SJSA1 (cell line): ENCODE data around the gene TMEM240. TPM values are rescaled to one million over a fixed set of nuclear protein-coding genes. Genes with fewer than 3 reads are reported as not detected.
"Not testable (repeated sequence)": the region's sequence is repeated elsewhere in the genome, so short reads cannot be mapped to it uniquely, and the experiment has no call there.

Source experiments
- DNase-seq, 2 experiments: peaks; one replicate each; pipeline ENCODE4 v3.0.0-alpha.2; 2015 to 2020; ENCODE audit warnings: low spot score in 2 of 2, low read depth in 1 of 2
- H3K27ac ChIP-seq: fragments of 250-450 bp; sonication (Bioruptor Pico); 2 replicates; pipeline ENCODE4 v1.5.1; 2020; ENCODE audit warnings: mild to moderate bottlenecking, moderate library complexity
- H3K27me3 ChIP-seq: fragments of 250-450 bp; sonication (Bioruptor Pico); replicated peaks from 2 replicates; pipeline ENCODE4 v1.5.1; 2020; ENCODE audit warnings: mild to moderate bottlenecking, moderate library complexity
- H3K36me3 ChIP-seq: fragments of 250-450 bp; sonication (Bioruptor Pico); 2 replicates; pipeline ENCODE4 v1.5.1; 2020; ENCODE audit warnings: mild to moderate bottlenecking
- H3K4me1 ChIP-seq: fragments of 250-450 bp; sonication (Bioruptor Pico); replicated peaks from 2 replicates; pipeline ENCODE4 v1.6.1; 2021; ENCODE audit warnings: mild to moderate bottlenecking
- H3K4me3 ChIP-seq: fragments of 250-450 bp; sonication (Bioruptor Pico); 2 replicates; pipeline ENCODE4 v1.5.1; 2020; ENCODE audit warnings: mild to moderate bottlenecking
- H3K9me3 ChIP-seq: fragments of 250-450 bp; sonication (Bioruptor Pico); replicated peaks from 2 replicates; pipeline ENCODE4 v1.5.1; 2020; ENCODE audit warnings: mild to moderate bottlenecking
- total RNA-seq: library from RNA; depleted of rRNA; stranded (reverse); fragments of >200 nt; shearing (Covaris generic); gene quantifications from 2 replicates; pipeline ENCODE4 v1.2.3, GENCODE V29; 2014

The TMEM240 gene
- total RNA-seq, 1 experiment from 2014 or later, result 0.47 TPM

GRCh38 chr1:1531947-1532346, 8.5 kb downstream of the TMEM240 start:
- Histone ChIP-seq H3K36me3 (peaks cover 48% of the 10 kb centered on the region), H3K4me1 (no peaks in the 10 kb centered on the region), H3K4me3 (no peak overlapping the region), H3K27ac (no peak overlapping the region), H3K27me3 (no peaks in the 10 kb centered on the region), H3K9me3 (peaks cover 6% of the 10 kb centered on the region)
- DNase-seq, result no peak

- Histone ChIP-seq H3K9me3 (peaks cover 6% of the 10 kb centered on the region), H3K27me3 (no peaks in the 10 kb centered on the region), H3K4me3 (no peak overlapping the region), H3K36me3 (peaks cover 48% of the 10 kb centered on the region), H3K4me1 (no peaks in the 10 kb centered on the region), H3K27ac (no peak overlapping the region)
- no peak for DNase-seq
Observed at GRCh38 chr1:1529936-1530335, 10.5 kb downstream of the TMEM240 start.

- no peaks in the 10 kb centered on the region for H3K4me1 ChIP-seq
- DNase-seq, result no peak
- peaks cover 45% of the 10 kb centered on the region for H3K36me3 ChIP-seq
- H3K4me3 ChIP-seq, result no peak overlapping the region
- peaks cover 6% of the 10 kb centered on the region for H3K9me3 ChIP-seq
- no peaks in the 10 kb centered on the region for H3K27me3 ChIP-seq
- no peak overlapping the region for H3K27ac ChIP-seq
Observed at GRCh38 chr1:1529321-1529720, 11.1 kb downstream of the TMEM240 start.

GRCh38 chr1:1528301-1529267, 11.8 kb downstream of the TMEM240 start:
- Histone ChIP-seq H3K27ac (no peak overlapping the region), H3K9me3 (peaks cover 6% of the 10 kb centered on the region), H3K27me3 (no peaks in the 10 kb centered on the region), H3K36me3 (peaks cover 44% of the 10 kb centered on the region), H3K4me3 (no peak overlapping the region), H3K4me1 (no peaks in the 10 kb centered on the region)
- no peak for DNase-seq

GRCh38 chr1:1527092-1527816, 13.2 kb downstream of the TMEM240 start:
- no peaks in the 10 kb centered on the region for H3K27me3 ChIP-seq
- no peak for DNase-seq
- H3K27ac ChIP-seq, result no peak overlapping the region
- H3K4me1 ChIP-seq, result no peaks in the 10 kb centered on the region
- peaks cover 6% of the 10 kb centered on the region for H3K9me3 ChIP-seq
- peaks cover 44% of the 10 kb centered on the region for H3K36me3 ChIP-seq
- H3K4me3 ChIP-seq, result no peak overlapping the region

GRCh38 chr1:1526476-1526875, 13.9 kb downstream of the TMEM240 start:
- DNase-seq, H3K27ac ChIP-seq, H3K27me3 ChIP-seq, H3K4me1 ChIP-seq, H3K9me3 ChIP-seq, H3K4me3 ChIP-seq: not testable (repeated sequence)
- peaks cover 47% of the 10 kb centered on the region for H3K36me3 ChIP-seq

GRCh38 chr1:1524750-1525383, 15.6 kb downstream of the TMEM240 start:
- not testable (repeated sequence) for H3K9me3 ChIP-seq, DNase-seq, H3K4me1 ChIP-seq, H3K4me3 ChIP-seq, H3K27me3 ChIP-seq, H3K27ac ChIP-seq
- peaks cover 48% of the 10 kb centered on the region for H3K36me3 ChIP-seq

- DNase-seq, result not testable (repeated sequence)
Observed at GRCh38 chr1:1523651-1524050, 16.8 kb downstream of the TMEM240 start.

GRCh38 chr1:1523226-1523625, 17.2 kb downstream of the TMEM240 start:
- DNase-seq, H3K27ac ChIP-seq, H3K27me3 ChIP-seq, H3K4me3 ChIP-seq, H3K4me1 ChIP-seq, H3K9me3 ChIP-seq: not testable (repeated sequence)
- H3K36me3 ChIP-seq, result peaks cover 37% of the 10 kb centered on the region

More at GRCh38 chr1:1523651-1524050, 16.8 kb downstream of the TMEM240 start:
- H3K36me3 ChIP-seq, result peaks cover 40% of the 10 kb centered on the region
- H3K4me1 ChIP-seq, H3K27ac ChIP-seq, H3K27me3 ChIP-seq, H3K9me3 ChIP-seq, H3K4me3 ChIP-seq: not testable (repeated sequence)

GRCh38 chr1:1522536-1522935, 17.9 kb downstream of the TMEM240 start:
- not testable (repeated sequence) for DNase-seq, H3K27me3 ChIP-seq, H3K4me3 ChIP-seq, H3K9me3 ChIP-seq, H3K4me1 ChIP-seq, H3K27ac ChIP-seq
- peaks cover 38% of the 10 kb centered on the region for H3K36me3 ChIP-seq

GRCh38 chr1:1521331-1521730, 19.1 kb downstream of the TMEM240 start:
- Histone ChIP-seq H3K4me3 (no peak overlapping the region), H3K9me3 (no peaks in the 10 kb centered on the region), H3K27ac (no peak overlapping the region), H3K4me1 (no peaks in the 10 kb centered on the region), H3K27me3 (no peaks in the 10 kb centered on the region), H3K36me3 (peaks cover 38% of the 10 kb centered on the region)
- no peak for DNase-seq

- peaks cover 41% of the 10 kb centered on the region for H3K36me3 ChIP-seq
- H3K27me3 ChIP-seq, H3K9me3 ChIP-seq: not testable (repeated sequence)
Observed at GRCh38 chr1:1519805-1520505, 20.5 kb downstream of the TMEM240 start.

GRCh38 chr1:1518621-1519007, 21.8 kb downstream of the TMEM240 start:
- DNase-seq, H3K9me3 ChIP-seq, H3K27ac ChIP-seq, H3K4me3 ChIP-seq, H3K27me3 ChIP-seq, H3K4me1 ChIP-seq: not testable (repeated sequence)
- peaks cover 44% of the 10 kb centered on the region for H3K36me3 ChIP-seq

More at GRCh38 chr1:1519805-1520505, 20.5 kb downstream of the TMEM240 start:
- not testable (repeated sequence) for H3K27ac ChIP-seq, H3K4me3 ChIP-seq, H3K4me1 ChIP-seq, DNase-seq
